Coronary artery (tissue), 2 donors: ENCODE measurements around the gene FAM20C.

ENCODE experiments used
- DNase-seq: peaks from one replicate; pipeline ENCODE4 v3.0.0-alpha.2; 2017; ENCODE audit warnings: low spot score
- H3K27ac ChIP-seq, 2 donors: fragments of 200-600 bp; sonication (generic); one replicate each; pipeline ENCODE4 v1.5.1; 2016 to 2019
- H3K4me3 ChIP-seq: fragments of 200-600 bp; sonication (generic); 2 replicates; pipeline ENCODE4 v1.5.1; 2016; ENCODE audit warnings: mild to moderate bottlenecking, moderate library complexity
- CTCF ChIP-seq: fragments of 200-600 bp; sonication (generic); IDR thresholded peaks from one replicate; pipeline ENCODE4 v1.5.1; 2019; ENCODE audit warnings: antibody characterized with exemption

FAM20C gene

GRCh38 chr7:208816-209215 lies 16.4 kb downstream of the FAM20C start:
- no peak for DNase-seq
- Histone ChIP-seq H3K4me3 (no peak overlapping the region), H3K27ac (no peak overlapping the region)
- no peak for TF ChIP-seq CTCF

GRCh38 chr7:209416-209815 lies 17.0 kb downstream of the FAM20C start:
- no peak for DNase-seq
- Histone ChIP-seq H3K27ac (no peak overlapping the region), H3K4me3 (no peak overlapping the region)
- no peak for TF ChIP-seq CTCF

GRCh38 chr7:209906-210305 lies 17.5 kb downstream of the FAM20C start:
- no peak overlapping the region for H3K27ac ChIP-seq
- H3K4me3 ChIP-seq: no peak overlapping the region
- no peak for TF ChIP-seq CTCF
- DNase-seq: no peak

GRCh38 chr7:210401-210925 lies 18.1 kb downstream of the FAM20C start:
- no peak overlapping the region for H3K27ac ChIP-seq
- no peak overlapping the region for H3K4me3 ChIP-seq
- TF ChIP-seq CTCF: no peak
- no peak for DNase-seq

- no peak for DNase-seq
- no peak overlapping the region for H3K4me3 ChIP-seq
- no peak overlapping the region for H3K27ac ChIP-seq
- no peak for TF ChIP-seq CTCF
These were observed 18.8 kb downstream of the FAM20C start for GRCh38 chr7:211033-211714.

GRCh38 chr7:211715-212058 lies 19.3 kb downstream of the FAM20C start:
- TF ChIP-seq CTCF: no peak
- no peak for DNase-seq
- Histone ChIP-seq H3K27ac (no peak overlapping the region), H3K4me3 (no peak overlapping the region)

GRCh38 chr7:212754-213153 lies 20.4 kb downstream of the FAM20C start:
- no peak for TF ChIP-seq CTCF
- Histone ChIP-seq H3K27ac (no peak overlapping the region), H3K4me3 (no peak overlapping the region)
- no peak for DNase-seq
